ENCODE data around the gene ANK2.
A peak's percentile ranks its signal among the peaks of the same experiment; 100 is the strongest.

Gene ANK2

GRCh38 chr4:113008135-113008534, 41.3 kb upstream of the ANK2 start:
- no peaks in the 10 kb centered on the region for H3K27me3 ChIP-seq (ENCODE audit: insufficient read depth, low read length, poor library complexity)
- H3K36me3 ChIP-seq (ENCODE audit: control insufficient read depth, insufficient read depth, low read length) = no peaks in the 10 kb centered on the region
- no peak overlapping the region for H2AK5ac ChIP-seq (ENCODE audit: low read length)
- no peaks in the 10 kb centered on the region for H3K79me1 ChIP-seq (ENCODE audit: low read length)
- H3K27ac ChIP-seq (ENCODE audit: low read depth, low read length) = no peak overlapping the region
- DNase-seq = no peak
- no peak overlapping the region for H2BK15ac ChIP-seq (replicated peaks; ENCODE audit: low read depth)
- H2BK120ac ChIP-seq (ENCODE audit: low read depth, low read length) = no peak overlapping the region
- H3K56ac ChIP-seq (ENCODE audit: low read length) = no peak overlapping the region
- no peak overlapping the region for H3K4me2 ChIP-seq (ENCODE audit: low read length)
- H3K4me3 ChIP-seq (ENCODE audit: low read length) = no peak overlapping the region
- H3K23ac ChIP-seq (ENCODE audit: low read length) = no peak overlapping the region
- no peaks in the 10 kb centered on the region for H3K79me2 ChIP-seq (ENCODE audit: control insufficient read depth, insufficient read depth, low read length)
- no peak overlapping the region for H4K8ac ChIP-seq (ENCODE audit: low read depth, low read length)
- H3K9ac ChIP-seq (ENCODE audit: low read length) = no peak overlapping the region
- H4K5ac ChIP-seq (ENCODE audit: low read length) = no peak overlapping the region
- H3K18ac ChIP-seq (ENCODE audit: low read length) = no peak overlapping the region
- no peaks in the 10 kb centered on the region for H3K4me1 ChIP-seq (ENCODE audit: control insufficient read depth, low read depth, low read length)
- no peak overlapping the region for H2BK5ac ChIP-seq (ENCODE audit: low read length)
- H3K4ac ChIP-seq (ENCODE audit: low read depth, low read length) = no peak overlapping the region

- Histone ChIP-seq H3K36me3 (ENCODE audit: control insufficient read depth, insufficient read depth, low read length) (no peaks in the 10 kb centered on the region), H4K5ac (ENCODE audit: low read length) (no peak overlapping the region), H3K79me2 (ENCODE audit: control insufficient read depth, insufficient read depth, low read length) (no peaks in the 10 kb centered on the region), H3K18ac (ENCODE audit: low read length) (no peak overlapping the region), H3K9ac (ENCODE audit: low read length) (no peak overlapping the region), H3K23ac (ENCODE audit: low read length) (no peak overlapping the region), H3K79me1 (ENCODE audit: low read length) (no peaks in the 10 kb centered on the region), H3K4ac (ENCODE audit: low read depth, low read length) (no peak overlapping the region), H2BK15ac (replicated peaks; ENCODE audit: low read depth) (no peak overlapping the region), H2BK5ac (ENCODE audit: low read length) (no peak overlapping the region), H3K4me2 (ENCODE audit: low read length) (no peak overlapping the region), H3K27ac (ENCODE audit: low read depth, low read length) (no peak overlapping the region), H2AK5ac (ENCODE audit: low read length) (no peak overlapping the region), H3K56ac (ENCODE audit: low read length) (no peak overlapping the region), H3K4me3 (ENCODE audit: low read length) (no peak overlapping the region), H4K8ac (ENCODE audit: low read depth, low read length) (no peak overlapping the region), H3K4me1 (ENCODE audit: control insufficient read depth, low read depth, low read length) (no peaks in the 10 kb centered on the region), H2BK120ac (ENCODE audit: low read depth, low read length) (no peak overlapping the region), H3K27me3 (ENCODE audit: insufficient read depth, low read length, poor library complexity) (no peaks in the 10 kb centered on the region)
- DNase-seq = no peak
- WGBS (ENCODE audit: extremely low coverage, insufficient coverage, low lambda C conversion rate) = no CpG with 5 or more reads among the region's 2 CpGs
Observed at GRCh38 chr4:113008716-113009115, 40.7 kb upstream of the ANK2 start.

GRCh38 chr4:113009461-113009860, 40.0 kb upstream of the ANK2 start:
- no peak for DNase-seq
- no peak overlapping the region for H3K18ac ChIP-seq (ENCODE audit: low read length)
- no peaks in the 10 kb centered on the region for H3K4me1 ChIP-seq (ENCODE audit: control insufficient read depth, low read depth, low read length)
- H3K23ac ChIP-seq (ENCODE audit: low read length) = no peak overlapping the region
- no peak overlapping the region for H2BK15ac ChIP-seq (replicated peaks; ENCODE audit: low read depth)
- H3K79me2 ChIP-seq (ENCODE audit: control insufficient read depth, insufficient read depth, low read length) = no peaks in the 10 kb centered on the region
- H3K4ac ChIP-seq (ENCODE audit: low read depth, low read length) = no peak overlapping the region
- no peaks in the 10 kb centered on the region for H3K27me3 ChIP-seq (ENCODE audit: insufficient read depth, low read length, poor library complexity)
- no peak overlapping the region for H2BK120ac ChIP-seq (ENCODE audit: low read depth, low read length)
- no peak overlapping the region for H3K9ac ChIP-seq (ENCODE audit: low read length)
- H3K4me3 ChIP-seq (ENCODE audit: low read length) = no peak overlapping the region
- no peaks in the 10 kb centered on the region for H3K79me1 ChIP-seq (ENCODE audit: low read length)
- no peak overlapping the region for H3K27ac ChIP-seq (ENCODE audit: low read depth, low read length)
- H4K5ac ChIP-seq (ENCODE audit: low read length) = no peak overlapping the region
- no peaks in the 10 kb centered on the region for H3K36me3 ChIP-seq (ENCODE audit: control insufficient read depth, insufficient read depth, low read length)
- no CpG with 5 or more reads among the region's 2 CpGs for WGBS (ENCODE audit: extremely low coverage, insufficient coverage, low lambda C conversion rate)
- H2BK5ac ChIP-seq (ENCODE audit: low read length) = no peak overlapping the region
- no peak overlapping the region for H2AK5ac ChIP-seq (ENCODE audit: low read length)
- H4K8ac ChIP-seq (ENCODE audit: low read depth, low read length) = no peak overlapping the region
- no peak overlapping the region for H3K56ac ChIP-seq (ENCODE audit: low read length)
- H3K4me2 ChIP-seq (ENCODE audit: low read length) = no peak overlapping the region

- Histone ChIP-seq H2BK15ac (replicated peaks; ENCODE audit: low read depth) (no peak overlapping the region), H2AK5ac (ENCODE audit: low read length) (no peak overlapping the region), H2BK5ac (ENCODE audit: low read length) (no peak overlapping the region), H4K8ac (ENCODE audit: low read depth, low read length) (no peak overlapping the region), H3K4ac (ENCODE audit: low read depth, low read length) (no peak overlapping the region), H3K18ac (ENCODE audit: low read length) (no peak overlapping the region), H3K9ac (ENCODE audit: low read length) (no peak overlapping the region), H3K4me1 (ENCODE audit: control insufficient read depth, low read depth, low read length) (no peaks in the 10 kb centered on the region), H3K27me3 (ENCODE audit: insufficient read depth, low read length, poor library complexity) (no peaks in the 10 kb centered on the region), H4K5ac (ENCODE audit: low read length) (no peak overlapping the region), H3K56ac (ENCODE audit: low read length) (no peak overlapping the region), H3K4me3 (ENCODE audit: low read length) (no peak overlapping the region), H3K4me2 (ENCODE audit: low read length) (no peak overlapping the region), H2BK120ac (ENCODE audit: low read depth, low read length) (no peak overlapping the region), H3K23ac (ENCODE audit: low read length) (no peak overlapping the region), H3K27ac (ENCODE audit: low read depth, low read length) (no peak overlapping the region), H3K36me3 (ENCODE audit: control insufficient read depth, insufficient read depth, low read length) (no peaks in the 10 kb centered on the region), H3K79me2 (ENCODE audit: control insufficient read depth, insufficient read depth, low read length) (no peaks in the 10 kb centered on the region), H3K79me1 (ENCODE audit: low read length) (no peaks in the 10 kb centered on the region)
- no peak for DNase-seq
- no CpG with 5 or more reads among the region's 4 CpGs for WGBS (ENCODE audit: extremely low coverage, insufficient coverage, low lambda C conversion rate)
Observed at GRCh38 chr4:113012122-113012725, 37.2 kb upstream of the ANK2 start.

GRCh38 chr4:113012786-113013185, 36.7 kb upstream of the ANK2 start:
- Histone ChIP-seq H3K4me2 (ENCODE audit: low read length) (no peak overlapping the region), H2AK5ac (ENCODE audit: low read length) (no peak overlapping the region), H3K27me3 (ENCODE audit: insufficient read depth, low read length, poor library complexity) (no peaks in the 10 kb centered on the region), H3K23ac (ENCODE audit: low read length) (no peak overlapping the region), H3K9ac (ENCODE audit: low read length) (no peak overlapping the region), H3K18ac (ENCODE audit: low read length) (no peak overlapping the region), H3K79me1 (ENCODE audit: low read length) (no peaks in the 10 kb centered on the region), H3K4ac (ENCODE audit: low read depth, low read length) (no peak overlapping the region), H2BK15ac (replicated peaks; ENCODE audit: low read depth) (no peak overlapping the region), H3K56ac (ENCODE audit: low read length) (no peak overlapping the region), H4K5ac (ENCODE audit: low read length) (no peak overlapping the region), H2BK5ac (ENCODE audit: low read length) (no peak overlapping the region), H3K4me1 (ENCODE audit: control insufficient read depth, low read depth, low read length) (no peaks in the 10 kb centered on the region), H3K27ac (ENCODE audit: low read depth, low read length) (no peak overlapping the region), H3K36me3 (ENCODE audit: control insufficient read depth, insufficient read depth, low read length) (no peaks in the 10 kb centered on the region), H4K8ac (ENCODE audit: low read depth, low read length) (no peak overlapping the region), H3K4me3 (ENCODE audit: low read length) (no peak overlapping the region), H2BK120ac (ENCODE audit: low read depth, low read length) (no peak overlapping the region), H3K79me2 (ENCODE audit: control insufficient read depth, insufficient read depth, low read length) (no peaks in the 10 kb centered on the region)
- WGBS (ENCODE audit: extremely low coverage, insufficient coverage, low lambda C conversion rate) = no CpG with 5 or more reads among the region's 4 CpGs
- peak; percentile 75 for DNase-seq

- no CpG with 5 or more reads among the region's 1 CpG for WGBS (ENCODE audit: extremely low coverage, insufficient coverage, low lambda C conversion rate)
- H4K5ac ChIP-seq (ENCODE audit: low read length) = no peak overlapping the region
- H3K27me3 ChIP-seq (ENCODE audit: insufficient read depth, low read length, poor library complexity) = no peaks in the 10 kb centered on the region
- H2BK15ac ChIP-seq (replicated peaks; ENCODE audit: low read depth) = no peak overlapping the region
- H3K4ac ChIP-seq (ENCODE audit: low read depth, low read length) = no peak overlapping the region
- no peak overlapping the region for H3K56ac ChIP-seq (ENCODE audit: low read length)
- H3K27ac ChIP-seq (ENCODE audit: low read depth, low read length) = no peak overlapping the region
- H3K79me2 ChIP-seq (ENCODE audit: control insufficient read depth, insufficient read depth, low read length) = no peaks in the 10 kb centered on the region
- H3K18ac ChIP-seq (ENCODE audit: low read length) = no peak overlapping the region
- DNase-seq = no peak
- no peaks in the 10 kb centered on the region for H3K36me3 ChIP-seq (ENCODE audit: control insufficient read depth, insufficient read depth, low read length)
- H4K8ac ChIP-seq (ENCODE audit: low read depth, low read length) = no peak overlapping the region
- no peak overlapping the region for H2BK5ac ChIP-seq (ENCODE audit: low read length)
- no peaks in the 10 kb centered on the region for H3K4me1 ChIP-seq (ENCODE audit: control insufficient read depth, low read depth, low read length)
- H2AK5ac ChIP-seq (ENCODE audit: low read length) = no peak overlapping the region
- H3K4me2 ChIP-seq (ENCODE audit: low read length) = no peak overlapping the region
- no peak overlapping the region for H3K4me3 ChIP-seq (ENCODE audit: low read length)
- no peak overlapping the region for H3K23ac ChIP-seq (ENCODE audit: low read length)
- H3K79me1 ChIP-seq (ENCODE audit: low read length) = no peaks in the 10 kb centered on the region
- H3K9ac ChIP-seq (ENCODE audit: low read length) = no peak overlapping the region
- H2BK120ac ChIP-seq (ENCODE audit: low read depth, low read length) = no peak overlapping the region
Observed at GRCh38 chr4:113013751-113014150, 35.7 kb upstream of the ANK2 start.
